H1 (cell line): ENCODE results near the gene PTPA. TPM values are rescaled to one million over a fixed set of nuclear protein-coding genes. Genes with fewer than 3 reads are reported as not detected.

Experiments
- ASH2L ChIP-seq: fragments of 200-600, 300-600 bp; sonication (generic); IDR thresholded peaks from one replicate; pipeline ENCODE4 v1.7.1; 2017; ENCODE audit warnings: low read length
- EP300 ChIP-seq, 2 experiments: IDR thresholded peaks; 1 replicate in 1 of 2; 2 replicates in 1 of 2; pipeline ENCODE4 v1.6.1; 2011 to 2012; ENCODE audit warnings: low read depth in 2 of 2, low read length in 2 of 2, mild to moderate bottlenecking in 2 of 2, borderline replicate concordance in 1 of 2, inconsistent platforms in 1 of 2, moderate library complexity in 1 of 2
- HDAC6 ChIP-seq: IDR thresholded peaks from one replicate; pipeline ENCODE4 v1.7.1; 2012; ENCODE audit warnings: low read depth, mild to moderate bottlenecking, inconsistent platforms, low read length, moderate library complexity
- POLR2AphosphoS5 ChIP-seq: IDR thresholded peaks from 2 replicates; pipeline ENCODE4 v1.6.1; 2011; ENCODE audit warnings: low read depth, low read length
- SP1 ChIP-seq: IDR thresholded peaks from 2 replicates; pipeline ENCODE4 v1.6.1; 2011; ENCODE audit warnings: low read depth, low read length
- TBP ChIP-seq: IDR thresholded peaks from 2 replicates; pipeline ENCODE4 v1.6.1; 2011; ENCODE audit warnings: low read depth, low read length, improper control_type of control experiment
- TCF12 ChIP-seq: IDR thresholded peaks from 2 replicates; pipeline ENCODE4 v1.6.1; 2011; ENCODE audit warnings: low read depth, mild to moderate bottlenecking, low read length
- polyA plus RNA-seq, 7 experiments: library from polyadenylated mRNA; depleted of rRNA in 3 of 7; stranded (reverse) in 5 of 7; unstranded in 2 of 7; fragments of >200 nt in 5 of 7; fragments of 200-250 nt in 2 of 7; gene quantifications; 1 replicate in 5 of 7; 2 replicates in 1 of 7; 4 replicates in 1 of 7; pipeline versions ENCODE4 v1.2.1 to v1.2.3, GENCODE V29; 2011 to 2013; ENCODE audit warnings: missing spikeins in 2 of 7, mixed read lengths in 2 of 7
- total RNA-seq: library from RNA; stranded (reverse); fragmentation: NEBNext Ultra II Directional; extraction: Animal tissue kit (Norgen Biotek cat#: 25700); gene quantifications from 2 replicates; pipeline ENCODE4 v1.2.1, GENCODE V29; 2021
- TF ChIP-seq, protein P1 (sequence below): fragments of 300-600 bp; sonication (generic); IDR thresholded peaks from 2 replicates; pipeline ENCODE4 v1.7.1; 2012; ENCODE audit warnings: low read length, moderate library complexity, mild to moderate bottlenecking, inconsistent platforms; ENCODE audit not compliant: insufficient replicate concordance

The PTPA gene
- total and polyA plus RNA-seq, 2 of the 8 experiments (the other 6 are each of a cell fraction or from before 2014, with no cell fraction given): 114 to 145 TPM

DNA sequence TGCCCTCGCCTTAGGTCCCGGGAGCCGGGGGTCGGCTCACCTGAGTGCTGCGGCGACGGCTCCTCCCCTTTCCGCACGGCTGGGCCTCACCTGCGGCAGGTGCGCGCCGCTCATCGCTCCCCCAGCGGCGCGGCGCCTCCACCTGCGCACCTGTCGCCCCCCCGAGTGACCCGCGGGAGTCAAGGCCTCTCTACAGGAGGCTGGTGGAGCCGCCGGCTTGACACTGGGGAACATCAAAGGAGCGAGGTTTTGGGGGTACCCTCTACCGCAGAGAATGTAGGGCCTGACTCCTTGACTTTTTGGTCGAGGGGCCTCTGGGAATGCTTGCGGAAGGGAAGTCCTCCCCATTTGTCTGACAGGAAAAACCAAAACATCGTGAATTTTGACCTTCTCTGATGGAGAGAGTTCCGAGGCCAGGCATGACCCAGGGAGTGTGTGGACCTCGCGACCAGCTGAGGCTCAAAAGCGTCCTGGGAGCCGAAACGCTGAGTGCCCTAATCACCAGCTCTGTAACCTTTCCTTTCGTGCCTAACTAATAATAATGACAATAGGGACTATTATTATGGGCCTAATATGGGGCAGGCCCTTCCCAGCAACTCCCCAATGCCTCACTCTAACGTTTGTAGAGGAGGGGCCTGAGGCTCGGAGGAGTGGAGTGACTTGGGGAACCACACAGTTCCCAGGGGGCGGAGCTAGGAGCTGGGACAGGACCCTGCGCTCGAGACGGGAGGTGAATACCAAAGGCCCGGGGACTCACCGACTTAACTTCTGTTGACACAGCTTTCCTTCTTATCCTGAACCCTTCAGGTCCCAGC lies 67.6 kb downstream of the PTPA start (continued):
- TF ChIP-seq, protein P1, sequence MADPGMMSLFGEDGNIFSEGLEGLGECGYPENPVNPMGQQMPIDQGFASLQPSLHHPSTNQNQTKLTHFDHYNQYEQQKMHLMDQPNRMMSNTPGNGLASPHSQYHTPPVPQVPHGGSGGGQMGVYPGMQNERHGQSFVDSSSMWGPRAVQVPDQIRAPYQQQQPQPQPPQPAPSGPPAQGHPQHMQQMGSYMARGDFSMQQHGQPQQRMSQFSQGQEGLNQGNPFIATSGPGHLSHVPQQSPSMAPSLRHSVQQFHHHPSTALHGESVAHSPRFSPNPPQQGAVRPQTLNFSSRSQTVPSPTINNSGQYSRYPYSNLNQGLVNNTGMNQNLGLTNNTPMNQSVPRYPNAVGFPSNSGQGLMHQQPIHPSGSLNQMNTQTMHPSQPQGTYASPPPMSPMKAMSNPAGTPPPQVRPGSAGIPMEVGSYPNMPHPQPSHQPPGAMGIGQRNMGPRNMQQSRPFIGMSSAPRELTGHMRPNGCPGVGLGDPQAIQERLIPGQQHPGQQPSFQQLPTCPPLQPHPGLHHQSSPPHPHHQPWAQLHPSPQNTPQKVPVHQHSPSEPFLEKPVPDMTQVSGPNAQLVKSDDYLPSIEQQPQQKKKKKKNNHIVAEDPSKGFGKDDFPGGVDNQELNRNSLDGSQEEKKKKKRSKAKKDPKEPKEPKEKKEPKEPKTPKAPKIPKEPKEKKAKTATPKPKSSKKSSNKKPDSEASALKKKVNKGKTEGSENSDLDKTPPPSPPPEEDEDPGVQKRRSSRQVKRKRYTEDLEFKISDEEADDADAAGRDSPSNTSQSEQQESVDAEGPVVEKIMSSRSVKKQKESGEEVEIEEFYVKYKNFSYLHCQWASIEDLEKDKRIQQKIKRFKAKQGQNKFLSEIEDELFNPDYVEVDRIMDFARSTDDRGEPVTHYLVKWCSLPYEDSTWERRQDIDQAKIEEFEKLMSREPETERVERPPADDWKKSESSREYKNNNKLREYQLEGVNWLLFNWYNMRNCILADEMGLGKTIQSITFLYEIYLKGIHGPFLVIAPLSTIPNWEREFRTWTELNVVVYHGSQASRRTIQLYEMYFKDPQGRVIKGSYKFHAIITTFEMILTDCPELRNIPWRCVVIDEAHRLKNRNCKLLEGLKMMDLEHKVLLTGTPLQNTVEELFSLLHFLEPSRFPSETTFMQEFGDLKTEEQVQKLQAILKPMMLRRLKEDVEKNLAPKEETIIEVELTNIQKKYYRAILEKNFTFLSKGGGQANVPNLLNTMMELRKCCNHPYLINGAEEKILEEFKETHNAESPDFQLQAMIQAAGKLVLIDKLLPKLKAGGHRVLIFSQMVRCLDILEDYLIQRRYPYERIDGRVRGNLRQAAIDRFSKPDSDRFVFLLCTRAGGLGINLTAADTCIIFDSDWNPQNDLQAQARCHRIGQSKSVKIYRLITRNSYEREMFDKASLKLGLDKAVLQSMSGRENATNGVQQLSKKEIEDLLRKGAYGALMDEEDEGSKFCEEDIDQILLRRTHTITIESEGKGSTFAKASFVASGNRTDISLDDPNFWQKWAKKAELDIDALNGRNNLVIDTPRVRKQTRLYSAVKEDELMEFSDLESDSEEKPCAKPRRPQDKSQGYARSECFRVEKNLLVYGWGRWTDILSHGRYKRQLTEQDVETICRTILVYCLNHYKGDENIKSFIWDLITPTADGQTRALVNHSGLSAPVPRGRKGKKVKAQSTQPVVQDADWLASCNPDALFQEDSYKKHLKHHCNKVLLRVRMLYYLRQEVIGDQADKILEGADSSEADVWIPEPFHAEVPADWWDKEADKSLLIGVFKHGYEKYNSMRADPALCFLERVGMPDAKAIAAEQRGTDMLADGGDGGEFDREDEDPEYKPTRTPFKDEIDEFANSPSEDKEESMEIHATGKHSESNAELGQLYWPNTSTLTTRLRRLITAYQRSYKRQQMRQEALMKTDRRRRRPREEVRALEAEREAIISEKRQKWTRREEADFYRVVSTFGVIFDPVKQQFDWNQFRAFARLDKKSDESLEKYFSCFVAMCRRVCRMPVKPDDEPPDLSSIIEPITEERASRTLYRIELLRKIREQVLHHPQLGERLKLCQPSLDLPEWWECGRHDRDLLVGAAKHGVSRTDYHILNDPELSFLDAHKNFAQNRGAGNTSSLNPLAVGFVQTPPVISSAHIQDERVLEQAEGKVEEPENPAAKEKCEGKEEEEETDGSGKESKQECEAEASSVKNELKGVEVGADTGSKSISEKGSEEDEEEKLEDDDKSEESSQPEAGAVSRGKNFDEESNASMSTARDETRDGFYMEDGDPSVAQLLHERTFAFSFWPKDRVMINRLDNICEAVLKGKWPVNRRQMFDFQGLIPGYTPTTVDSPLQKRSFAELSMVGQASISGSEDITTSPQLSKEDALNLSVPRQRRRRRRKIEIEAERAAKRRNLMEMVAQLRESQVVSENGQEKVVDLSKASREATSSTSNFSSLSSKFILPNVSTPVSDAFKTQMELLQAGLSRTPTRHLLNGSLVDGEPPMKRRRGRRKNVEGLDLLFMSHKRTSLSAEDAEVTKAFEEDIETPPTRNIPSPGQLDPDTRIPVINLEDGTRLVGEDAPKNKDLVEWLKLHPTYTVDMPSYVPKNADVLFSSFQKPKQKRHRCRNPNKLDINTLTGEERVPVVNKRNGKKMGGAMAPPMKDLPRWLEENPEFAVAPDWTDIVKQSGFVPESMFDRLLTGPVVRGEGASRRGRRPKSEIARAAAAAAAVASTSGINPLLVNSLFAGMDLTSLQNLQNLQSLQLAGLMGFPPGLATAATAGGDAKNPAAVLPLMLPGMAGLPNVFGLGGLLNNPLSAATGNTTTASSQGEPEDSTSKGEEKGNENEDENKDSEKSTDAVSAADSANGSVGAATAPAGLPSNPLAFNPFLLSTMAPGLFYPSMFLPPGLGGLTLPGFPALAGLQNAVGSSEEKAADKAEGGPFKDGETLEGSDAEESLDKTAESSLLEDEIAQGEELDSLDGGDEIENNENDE: no peak
- TF ChIP-seq TCF12: peak; percentile 96
- TF ChIP-seq POLR2AphosphoS5: peak; percentile 98
- TF ChIP-seq HDAC6: peak; percentile 4
- peak; percentile 79 for TF ChIP-seq SP1
- TF ChIP-seq ASH2L: no peak
- peak; percentile 36; the same call in 1 of the 2 replicates for TF ChIP-seq TBP
- peak in 1 of 2 experiments; percentile 76; a peak in 1 of 3 replicates for TF ChIP-seq EP300 (IDR thresholded peaks at IDR 0.05; ENCODE audit: borderline replicate concordance in 1 of 2, low read depth in 2 of 2, low read length in 2 of 2)
